ENCODE measurements around the gene MSTN. TPM values are rescaled to one million over a fixed set of nuclear protein-coding genes. Genes with fewer than 3 reads are reported as not detected.
"Not testable (repeated sequence)": the region's sequence is repeated elsewhere in the genome, so short reads cannot be mapped to it uniquely, and the experiment has no call there.

The MSTN gene
- total RNA-seq, 4 donors from 2014 or later: 0.23 to 0.42 (median 0.33) TPM; not detected in 1

GRCh38 chr2:190051223-190051622, 11.3 kb downstream of the MSTN start:
- Histone ChIP-seq H3K4me1 (peaks cover 0 to 7% (median 0%) of the 10 kb centered on the region in 4 donors), H3K27ac (replicated peaks in 1 of 4) (no peak overlapping the region), H3K36me3 (no peaks in the 10 kb centered on the region), H3K9me3 (no peaks in the 10 kb centered on the region), H3K4me3 (no peak overlapping the region), H3K27me3 (no peaks in the 10 kb centered on the region)
- no peak for DNase-seq (ENCODE audit: extremely low spot score)
- TF ChIP-seq POLR2AphosphoS5 (IDR thresholded peaks at IDR 0.05) (no peak), EP300 (IDR thresholded peaks at IDR 0.05) (no peak), POLR2A (IDR thresholded peaks at IDR 0.05; ENCODE audit: low read depth) (no peak), CTCF (IDR thresholded peaks at IDR 0.05) (no peak)
- intact Hi-C loops (cut with DNase I): no loop called here

GRCh38 chr2:190050001-190050400, 12.5 kb downstream of the MSTN start:
- Histone ChIP-seq H3K4me1 (peaks cover 0 to 7% (median 0%) of the 10 kb centered on the region in 4 donors), H3K9me3 (no peaks in the 10 kb centered on the region), H3K27me3 (no peaks in the 10 kb centered on the region), H3K4me3 (no peak overlapping the region), H3K36me3 (no peaks in the 10 kb centered on the region), H3K27ac (replicated peaks in 1 of 4) (no peak overlapping the region)
- TF ChIP-seq EP300 (IDR thresholded peaks at IDR 0.05): no peak
- TF ChIP-seq POLR2AphosphoS5 (IDR thresholded peaks at IDR 0.05): no peak
- no peak for TF ChIP-seq CTCF (IDR thresholded peaks at IDR 0.05)
- no peak for TF ChIP-seq POLR2A (IDR thresholded peaks at IDR 0.05; ENCODE audit: low read depth)
- DNase-seq (ENCODE audit: extremely low spot score): no peak
- intact Hi-C loops (cut with DNase I): no loop called here

GRCh38 chr2:190044866-190045265, 17.7 kb downstream of the MSTN start:
- TF ChIP-seq POLR2AphosphoS5 (IDR thresholded peaks at IDR 0.05) (no peak), POLR2A (IDR thresholded peaks at IDR 0.05; ENCODE audit: low read depth) (no peak), EP300 (IDR thresholded peaks at IDR 0.05) (no peak), CTCF (IDR thresholded peaks at IDR 0.05) (no peak)
- WGBS: 100% methylated on average over 1 of the region's 2 CpGs
- peaks cover 0 to 3% (median 0%) of the 10 kb centered on the region in 4 donors for H3K4me1 ChIP-seq

GRCh38 chr2:190043441-190043840, 19.1 kb downstream of the MSTN start:
- DNase-seq (ENCODE audit: extremely low spot score): no peak
- Histone ChIP-seq H3K27me3 (no peaks in the 10 kb centered on the region), H3K9me3 (no peaks in the 10 kb centered on the region), H3K4me1 (no peaks in the 10 kb centered on the region), H3K27ac (replicated peaks in 1 of 4) (no peak overlapping the region), H3K36me3 (no peaks in the 10 kb centered on the region), H3K4me3 (no peak overlapping the region)
- 88% methylated on average over 3 of the region's 3 CpGs for WGBS
- intact Hi-C loops (cut with DNase I): no loop called here
- TF ChIP-seq POLR2A (IDR thresholded peaks at IDR 0.05; ENCODE audit: low read depth): no peak
- TF ChIP-seq EP300 (IDR thresholded peaks at IDR 0.05): no peak
- no peak for TF ChIP-seq CTCF (IDR thresholded peaks at IDR 0.05)
- TF ChIP-seq POLR2AphosphoS5 (IDR thresholded peaks at IDR 0.05): no peak

More at GRCh38 chr2:190044866-190045265, 17.7 kb downstream of the MSTN start:
- Histone ChIP-seq H3K4me3 (no peak overlapping the region), H3K9me3 (no peaks in the 10 kb centered on the region), H3K36me3 (no peaks in the 10 kb centered on the region), H3K27ac (replicated peaks in 1 of 4) (no peak overlapping the region), H3K27me3 (no peaks in the 10 kb centered on the region)
- no peak for DNase-seq (ENCODE audit: extremely low spot score)
- intact Hi-C loops (cut with DNase I): no loop called here

- Histone ChIP-seq H3K27me3 (no peaks in the 10 kb centered on the region), H3K4me1 (no peaks in the 10 kb centered on the region), H3K9me3 (no peaks in the 10 kb centered on the region), H3K4me3 (no peak overlapping the region), H3K27ac (replicated peaks in 1 of 4) (no peak overlapping the region), H3K36me3 (no peaks in the 10 kb centered on the region)
- TF ChIP-seq POLR2A (IDR thresholded peaks at IDR 0.05; ENCODE audit: low read depth) (no peak), POLR2AphosphoS5 (IDR thresholded peaks at IDR 0.05) (no peak), EP300 (IDR thresholded peaks at IDR 0.05) (no peak), CTCF (IDR thresholded peaks at IDR 0.05) (no peak)
- no peak for DNase-seq (ENCODE audit: extremely low spot score)
- 66% methylated on average over 2 of the region's 2 CpGs for WGBS
- intact Hi-C loops (cut with DNase I): no loop called here
These were observed 26.5 kb downstream of the MSTN start for GRCh38 chr2:190036071-190036470.

GRCh38 chr2:190034417-190034816, 28.1 kb downstream of the MSTN start:
- intact Hi-C loops (cut with DNase I); DNase-seq (ENCODE audit: extremely low spot score); H3K36me3 ChIP-seq; H3K27ac ChIP-seq (replicated peaks in 1 of 4); H3K4me3 ChIP-seq; H3K27me3 ChIP-seq; H3K9me3 ChIP-seq; H3K4me1 ChIP-seq: not testable (repeated sequence)
- 93% methylated on average over 10 of the region's 10 CpGs for WGBS

All from esophagus muscularis mucosa (tissue), 4 donors.